ENCODE data around the gene PLPP3. TPM values are rescaled to one million over a fixed set of nuclear protein-coding genes. Genes with fewer than 3 reads are reported as not detected.

Gene PLPP3
- total RNA-seq, 1 donor from 2014 or later = 101 TPM

GRCh38 chr1:56573311-56573710 lies 6.1 kb downstream of the PLPP3 start:
- H3K36me3 ChIP-seq = no peaks in the 10 kb centered on the region
- no peak for TF ChIP-seq CTCF (IDR thresholded peaks at IDR 0.05; ENCODE audit: borderline replicate concordance)
- no peaks in the 10 kb centered on the region for H3K9me3 ChIP-seq (replicated peaks)
- peak overlapping the region; percentile 97 for H3K27ac ChIP-seq (replicated peaks)
- intact Hi-C loops (cut with micrococcal nuclease) = loop anchor here (10.0 kb wide), 2 partner anchors 59 to 379 kb away; no protein-coding TSS in a partner anchor
- DNase-seq = no peak
- peak overlapping the region; percentile 88 for H3K4me3 ChIP-seq
- H3K4me1 ChIP-seq = peaks cover 97% of the 10 kb centered on the region
- no peaks in the 10 kb centered on the region for H3K27me3 ChIP-seq (ENCODE audit: low read depth)

GRCh38 chr1:56572334-56573050 lies 6.9 kb downstream of the PLPP3 start:
- Histone ChIP-seq H3K27me3 (ENCODE audit: low read depth) (no peaks in the 10 kb centered on the region), H3K27ac (replicated peaks) (peak overlapping the region; percentile 97), H3K4me1 (peaks cover 98% of the 10 kb centered on the region), H3K36me3 (no peaks in the 10 kb centered on the region), H3K4me3 (peak overlapping the region; percentile 88), H3K9me3 (replicated peaks) (no peaks in the 10 kb centered on the region)
- intact Hi-C loops (cut with micrococcal nuclease) = loop anchor here (10.0 kb wide), 2 partner anchors 58 to 378 kb away; no protein-coding TSS in a partner anchor
- DNase-seq = no peak
- TF ChIP-seq CTCF (IDR thresholded peaks at IDR 0.05; ENCODE audit: borderline replicate concordance) = no peak

GRCh38 chr1:56571448-56571847 lies 7.9 kb downstream of the PLPP3 start:
- Histone ChIP-seq H3K27ac (replicated peaks) (peak overlapping the region; percentile 97), H3K4me1 (peaks cover 98% of the 10 kb centered on the region), H3K9me3 (replicated peaks) (no peaks in the 10 kb centered on the region), H3K36me3 (no peaks in the 10 kb centered on the region), H3K4me3 (peak overlapping the region; percentile 4), H3K27me3 (ENCODE audit: low read depth) (no peaks in the 10 kb centered on the region)
- TF ChIP-seq CTCF (IDR thresholded peaks at IDR 0.05; ENCODE audit: borderline replicate concordance) = no peak
- DNase-seq = no peak
- intact Hi-C loops (cut with micrococcal nuclease) = loop anchor here (10.0 kb wide), 2 partner anchors 57 to 377 kb away; no protein-coding TSS in a partner anchor

GRCh38 chr1:56570924-56571372 lies 8.4 kb downstream of the PLPP3 start:
- peak overlapping the region; percentile 97 for H3K27ac ChIP-seq (replicated peaks)
- peaks cover 99% of the 10 kb centered on the region for H3K4me1 ChIP-seq
- intact Hi-C loops (cut with micrococcal nuclease) = loop anchor here (10.0 kb wide), 2 partner anchors 56 to 376 kb away; no protein-coding TSS in a partner anchor

GRCh38 chr1:56569661-56570060 lies 9.7 kb downstream of the PLPP3 start:
- no peaks in the 10 kb centered on the region for H3K27me3 ChIP-seq (ENCODE audit: low read depth)
- no peaks in the 10 kb centered on the region for H3K9me3 ChIP-seq (replicated peaks)
- DNase-seq = no peak
- intact Hi-C loops (cut with micrococcal nuclease) = loop anchor here (10.0 kb wide), 2 partner anchors 55 to 375 kb away; no protein-coding TSS in a partner anchor
- H3K4me1 ChIP-seq = peaks cover 100% of the 10 kb centered on the region
- H3K4me3 ChIP-seq = no peak overlapping the region
- H3K27ac ChIP-seq (replicated peaks) = peak overlapping the region; percentile 97
- no peak for TF ChIP-seq CTCF (IDR thresholded peaks at IDR 0.05; ENCODE audit: borderline replicate concordance)
- H3K36me3 ChIP-seq = no peaks in the 10 kb centered on the region

More at GRCh38 chr1:56570924-56571372, 8.4 kb downstream of the PLPP3 start:
- H3K36me3 ChIP-seq = no peaks in the 10 kb centered on the region
- H3K9me3 ChIP-seq (replicated peaks) = no peaks in the 10 kb centered on the region
- peak overlapping the region; percentile 4 for H3K4me3 ChIP-seq
- no peak for DNase-seq
- H3K27me3 ChIP-seq (ENCODE audit: low read depth) = no peaks in the 10 kb centered on the region
- TF ChIP-seq CTCF (IDR thresholded peaks at IDR 0.05; ENCODE audit: borderline replicate concordance) = no peak

Data from left ventricle myocardium inferior (tissue), 1 donor.